ENCODE measurements around the gene ALDOC.

DNA sequence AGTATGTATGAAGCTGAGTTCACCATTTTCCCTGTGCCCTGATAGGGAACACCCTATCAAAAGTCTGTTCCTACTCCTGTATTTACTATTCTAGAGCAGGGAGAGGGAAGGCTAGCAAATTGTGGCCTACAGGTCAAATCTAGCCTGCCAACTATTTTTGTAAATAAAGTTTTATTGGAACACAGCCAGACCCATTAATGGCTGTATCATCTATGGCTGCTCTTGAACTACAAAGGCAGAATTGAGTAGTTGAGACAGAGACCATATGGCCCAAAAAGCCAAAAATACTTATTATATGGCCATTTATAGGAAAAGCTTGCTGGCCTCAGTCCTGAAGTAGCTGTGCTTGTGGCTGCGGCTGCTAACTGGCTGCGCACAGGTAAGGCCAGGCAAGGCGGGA lies 4.3 kb upstream of the ALDOC start:
- TF ChIP-seq EZH2 (optimal IDR thresholded peaks at IDR 0.05; ENCODE audit: low read depth, low read length) (no peak), EZH2phosphoT487 (IDR thresholded peaks at IDR 0.05; ENCODE audit: low read length) (no peak)
- TF ChIP-seq, protein P1, sequence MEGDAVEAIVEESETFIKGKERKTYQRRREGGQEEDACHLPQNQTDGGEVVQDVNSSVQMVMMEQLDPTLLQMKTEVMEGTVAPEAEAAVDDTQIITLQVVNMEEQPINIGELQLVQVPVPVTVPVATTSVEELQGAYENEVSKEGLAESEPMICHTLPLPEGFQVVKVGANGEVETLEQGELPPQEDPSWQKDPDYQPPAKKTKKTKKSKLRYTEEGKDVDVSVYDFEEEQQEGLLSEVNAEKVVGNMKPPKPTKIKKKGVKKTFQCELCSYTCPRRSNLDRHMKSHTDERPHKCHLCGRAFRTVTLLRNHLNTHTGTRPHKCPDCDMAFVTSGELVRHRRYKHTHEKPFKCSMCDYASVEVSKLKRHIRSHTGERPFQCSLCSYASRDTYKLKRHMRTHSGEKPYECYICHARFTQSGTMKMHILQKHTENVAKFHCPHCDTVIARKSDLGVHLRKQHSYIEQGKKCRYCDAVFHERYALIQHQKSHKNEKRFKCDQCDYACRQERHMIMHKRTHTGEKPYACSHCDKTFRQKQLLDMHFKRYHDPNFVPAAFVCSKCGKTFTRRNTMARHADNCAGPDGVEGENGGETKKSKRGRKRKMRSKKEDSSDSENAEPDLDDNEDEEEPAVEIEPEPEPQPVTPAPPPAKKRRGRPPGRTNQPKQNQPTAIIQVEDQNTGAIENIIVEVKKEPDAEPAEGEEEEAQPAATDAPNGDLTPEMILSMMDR (IDR thresholded peaks at IDR 0.05; ENCODE audit: low read length) = no peak
